HG02870 (cell line): ENCODE results near the gene IFIT2.
"Not testable (repeated sequence)": the region's sequence is repeated elsewhere in the genome, so short reads cannot be mapped to it uniquely, and the experiment has no call there.

Experiments used
- ATAC-seq: cut with Tn5 transposase; IDR thresholded peaks from one replicate; pipeline ENCODE4 v1.9.1; 2021; ENCODE audit warnings: mild to moderate bottlenecking, moderate library complexity; ENCODE audit not compliant: unreplicated experiment

The IFIT2 gene

GRCh38 chr10:89301721-89302445 is at the start of gene IFIT2:
TSS of gene IFIT2 (plus strand) at chr10:89302046. CDS start at chr10:89302124, 78 bp downstream.
- ATAC-seq: peak; percentile 83

GRCh38 chr10:89252225-89252585 is 49.6 kb upstream of the IFIT2 start:
- no peak for ATAC-seq

GRCh38 chr10:89255091-89255579 is 46.7 kb upstream of the IFIT2 start:
- ATAC-seq: not testable (repeated sequence)

DNA sequence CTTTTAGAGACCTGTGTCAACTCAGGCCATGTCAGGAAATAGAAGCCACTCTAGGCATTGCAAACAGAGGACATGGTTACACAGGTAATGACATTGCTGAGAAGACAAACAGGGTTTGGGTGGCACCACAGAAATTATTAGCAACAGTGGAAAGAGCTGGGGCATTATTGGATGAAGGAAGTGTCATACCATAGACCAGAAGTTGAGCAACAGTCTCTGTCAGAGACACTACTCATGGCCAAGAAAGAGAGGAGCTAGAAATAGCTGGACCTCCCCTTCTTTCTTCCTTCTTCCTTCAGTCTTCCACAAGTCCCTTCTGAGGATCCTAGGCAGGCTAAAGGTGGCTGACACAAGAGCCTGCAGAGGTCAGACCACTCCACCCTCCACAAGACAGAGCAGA is 46.1 kb upstream of the IFIT2 start:
- ATAC-seq: no peak

DNA sequence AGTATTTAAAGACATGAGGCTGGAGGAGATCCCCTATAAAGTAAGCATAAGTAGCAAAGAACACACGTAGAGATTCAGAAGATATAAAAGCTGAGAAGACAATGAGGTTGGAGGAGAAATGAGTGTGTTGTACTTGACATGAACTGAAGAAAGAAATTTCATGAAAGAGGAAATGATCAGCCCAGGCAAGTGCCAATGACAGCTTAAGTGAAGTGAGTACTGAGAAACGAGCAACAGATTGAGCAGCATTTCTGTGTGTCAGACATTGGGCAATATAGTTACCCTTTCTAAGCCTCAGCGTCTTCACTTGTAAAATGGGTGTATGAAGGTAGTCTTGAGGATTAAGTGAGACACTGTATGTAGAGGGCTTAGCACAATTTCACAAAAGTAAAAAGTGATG is 45.5 kb upstream of the IFIT2 start:
- ATAC-seq: no peak

GRCh38 chr10:89256962-89257361 is 44.9 kb upstream of the IFIT2 start:
- ATAC-seq: no peak

GRCh38 chr10:89257581-89257980 is 44.3 kb upstream of the IFIT2 start:
- ATAC-seq: no peak

DNA sequence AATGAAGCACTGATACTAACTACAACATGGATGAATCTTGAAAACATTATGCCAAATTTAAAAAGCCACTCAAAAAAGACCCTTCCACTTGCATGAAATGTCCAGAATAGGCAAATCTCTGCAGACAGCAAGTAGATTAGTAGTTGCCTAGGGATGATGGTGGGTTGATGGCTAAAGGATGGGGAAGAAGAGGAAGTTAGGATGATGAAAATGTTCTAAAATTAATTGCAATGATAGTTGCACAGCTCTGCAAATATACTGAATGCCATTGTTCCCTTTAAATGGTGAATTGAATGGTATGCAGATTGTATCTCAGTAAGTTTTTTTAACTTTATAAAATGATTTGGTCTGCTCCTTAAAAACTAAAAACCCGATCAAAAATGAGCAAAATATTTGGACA is 43.0 kb upstream of the IFIT2 start:
- ATAC-seq: no peak

GRCh38 chr10:89262086-89263051 is 39.5 kb upstream of the IFIT2 start:
- ATAC-seq: no peak

- no peak for ATAC-seq
Observed at GRCh38 chr10:89263091-89263490, 38.8 kb upstream of the IFIT2 start.

DNA sequence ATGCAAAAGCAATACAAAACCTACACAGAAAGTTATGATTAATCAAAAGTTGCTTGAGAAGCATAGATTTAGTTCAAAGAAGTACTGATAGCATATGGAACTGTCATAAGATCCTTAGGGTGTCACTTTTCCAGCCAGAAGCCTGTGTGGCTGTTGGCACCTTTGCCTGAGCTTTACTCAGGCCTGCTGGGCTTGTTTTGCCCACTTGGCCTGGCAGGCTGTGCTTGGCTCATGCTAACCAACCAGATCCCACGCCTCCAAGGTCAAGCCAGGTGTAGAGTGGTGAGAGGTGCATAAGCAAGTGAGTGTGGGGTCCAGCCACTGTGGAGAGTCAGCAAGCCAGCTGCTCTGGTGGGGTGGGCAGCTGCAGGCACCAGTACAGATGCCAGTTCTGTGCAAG is 38.3 kb upstream of the IFIT2 start:
- no peak for ATAC-seq

DNA sequence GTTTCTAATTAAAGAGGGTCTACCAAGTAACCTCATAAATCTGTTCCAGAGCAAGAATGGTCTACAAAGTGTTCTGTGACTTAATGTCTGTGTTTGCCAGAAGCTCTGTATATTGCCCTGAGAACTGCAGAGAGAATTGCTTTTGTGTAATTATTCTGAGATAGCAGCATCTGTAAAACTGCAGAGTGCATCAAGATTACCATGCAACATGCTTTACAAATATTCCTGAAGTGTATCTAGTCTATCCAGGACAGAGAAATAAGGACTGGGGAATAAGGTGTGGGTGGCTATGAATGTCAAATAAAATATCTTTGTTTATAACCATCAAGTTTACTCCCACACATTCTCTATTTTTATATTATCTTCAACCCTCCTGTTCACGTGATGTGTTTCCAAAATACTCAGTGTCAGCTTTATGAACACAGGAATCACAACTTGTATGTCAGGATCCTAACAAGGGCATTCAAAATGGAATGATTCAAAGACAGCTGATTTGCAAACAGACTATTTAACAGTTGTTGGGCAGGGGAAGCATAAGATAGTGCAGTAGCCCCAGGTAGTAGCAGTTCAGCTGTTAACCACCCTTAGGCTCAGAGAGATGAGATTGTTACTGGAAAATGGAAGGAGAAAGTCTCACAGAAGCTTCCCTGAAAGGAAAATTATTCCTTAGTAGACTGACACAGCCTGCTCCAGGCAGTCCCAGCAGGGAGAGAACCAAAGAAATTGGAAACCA is 35.0 kb upstream of the IFIT2 start:
- ATAC-seq: no peak

DNA sequence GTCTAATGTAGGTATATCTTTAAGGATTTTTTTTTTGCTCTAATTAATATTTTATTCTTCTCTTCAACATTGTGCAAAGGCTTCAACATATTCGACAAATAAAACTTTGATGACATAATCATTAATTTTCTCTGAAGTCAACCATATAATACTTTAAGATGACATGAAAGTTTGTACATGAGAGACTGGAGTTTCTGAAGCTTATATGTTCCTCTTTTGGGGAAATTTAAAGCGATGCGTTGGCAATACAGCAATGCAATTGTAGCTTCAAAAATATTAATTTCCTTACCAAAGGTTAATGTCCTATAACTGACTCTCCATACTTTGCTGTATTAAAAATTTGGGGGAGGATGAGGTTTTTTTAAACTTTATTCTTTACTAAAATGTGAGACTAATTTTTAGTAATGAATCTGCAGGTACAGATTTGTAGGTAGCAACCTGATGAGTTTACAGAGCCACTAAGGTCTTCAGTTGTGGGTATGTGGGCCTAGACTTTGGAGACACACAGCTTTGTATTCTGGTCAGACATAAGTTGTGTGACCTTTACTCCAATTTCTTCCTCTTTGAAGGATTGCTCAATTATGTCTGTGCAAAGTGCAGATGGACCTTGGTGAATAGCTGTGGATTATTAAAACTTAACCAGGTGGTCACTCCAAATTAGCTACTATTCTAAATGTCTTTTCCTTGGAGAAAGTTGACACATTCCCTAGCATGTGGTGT is 32.3 kb upstream of the IFIT2 start:
- ATAC-seq: no peak

- no peak for ATAC-seq
Observed at GRCh38 chr10:89270153-89270483, 31.7 kb upstream of the IFIT2 start.

DNA sequence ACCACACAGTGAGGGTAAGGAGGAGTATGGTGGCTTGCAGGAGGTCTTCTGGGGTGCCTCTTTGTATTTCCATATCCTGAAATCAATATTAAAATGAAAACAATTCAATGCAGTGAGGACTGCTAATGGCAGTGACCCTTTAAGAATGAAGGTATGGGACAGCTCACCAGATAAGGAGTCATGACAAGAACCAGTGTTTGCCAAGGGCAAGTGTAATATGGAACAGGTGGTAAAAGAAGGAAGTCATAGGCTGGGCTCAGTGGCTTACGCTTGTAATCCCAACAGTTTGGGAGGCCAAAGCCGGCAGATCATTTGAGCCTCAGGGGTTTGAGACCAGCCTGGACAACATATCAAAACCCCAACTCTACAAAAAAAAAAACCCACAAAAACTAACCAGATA is 30.3 kb upstream of the IFIT2 start:
- no peak for ATAC-seq

DNA sequence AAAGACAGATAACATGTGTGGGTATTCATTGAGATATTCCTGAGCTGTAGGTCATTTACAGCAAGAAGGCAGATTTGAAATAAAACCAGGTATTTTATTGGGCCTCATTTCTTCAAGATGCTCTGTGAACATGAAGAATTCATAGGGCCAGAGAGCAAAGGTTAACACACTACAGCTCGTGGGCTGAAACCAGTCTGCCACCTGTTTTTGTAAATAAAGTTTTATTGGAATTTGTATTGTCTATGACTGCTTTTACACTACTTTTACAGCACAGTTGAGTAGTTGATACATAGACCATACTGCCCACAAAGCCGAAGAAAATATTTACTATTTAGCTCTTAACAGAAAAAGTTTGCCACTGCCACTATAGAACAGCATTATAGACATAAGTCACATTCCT is 28.2 kb upstream of the IFIT2 start:
- no peak for ATAC-seq

DNA sequence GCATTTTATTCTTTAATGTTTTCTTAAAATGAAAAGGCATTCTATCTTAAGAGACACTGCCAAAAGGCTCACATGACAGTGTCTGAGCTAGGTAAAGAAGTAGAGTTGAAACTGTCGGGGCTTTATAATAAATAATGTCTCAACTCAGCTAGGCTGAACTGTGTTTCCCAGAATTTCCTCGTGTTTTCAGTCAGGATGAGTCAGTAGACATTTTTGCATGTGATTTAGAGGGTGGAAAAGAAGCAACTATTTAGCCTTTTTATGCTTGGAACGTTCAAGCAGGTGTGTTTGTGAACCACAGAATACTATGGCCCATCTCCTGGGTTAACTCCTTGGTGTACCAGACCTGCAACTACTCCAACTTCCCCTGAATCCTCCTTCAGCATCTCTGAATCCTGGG is 26.9 kb upstream of the IFIT2 start:
- ATAC-seq: no peak

- ATAC-seq: no peak
Observed at GRCh38 chr10:89275383-89275782, 26.5 kb upstream of the IFIT2 start.

DNA sequence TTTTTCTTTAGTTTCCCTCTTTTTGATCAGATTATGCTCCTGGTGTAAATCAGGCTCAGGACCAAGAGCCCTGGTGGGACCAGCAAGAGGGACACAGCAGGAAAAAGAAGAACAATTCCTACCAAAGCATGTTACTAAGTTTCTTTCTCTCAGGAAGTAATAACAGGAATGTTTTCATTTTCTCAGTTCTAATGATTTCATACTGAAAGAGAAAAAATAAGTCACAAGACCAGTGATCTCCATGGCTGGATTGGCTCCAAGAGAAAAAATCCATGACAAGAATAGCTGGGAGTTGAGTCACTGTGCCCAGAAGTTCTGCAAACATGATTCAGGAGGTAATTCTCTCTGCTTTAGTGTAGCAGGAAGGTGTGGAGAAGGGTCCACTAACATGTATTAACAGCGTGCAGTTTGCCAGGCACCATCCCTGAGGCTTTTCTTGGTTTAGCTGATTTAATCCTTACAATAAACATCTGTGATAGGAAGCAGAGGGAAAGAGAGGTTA is 23.8 kb upstream of the IFIT2 start:
- ATAC-seq: no peak

GRCh38 chr10:89278900-89279392 is 22.9 kb upstream of the IFIT2 start:
- ATAC-seq: no peak
